Measurements from ENCODE around the gene SLC6A5. TPM values are rescaled to one million over a fixed set of nuclear protein-coding genes. Genes with fewer than 3 reads are reported as not detected.

Gene SLC6A5
- total and polyA plus RNA-seq, 9 of the 15 experiments (the other 6 are each of a cell fraction or from before 2014, with no cell fraction given), result 0.08 TPM; not detected in 8

GRCh38 chr11:20621679-20622078 lies 22.3 kb downstream of the SLC6A5 start:
- no peak overlapping the region for H2AFZ ChIP-seq (ENCODE audit: low read depth, low read length)
- POLR2A ChIA-PET, result no interaction called here
- TF ChIP-seq ZBTB8A (IDR thresholded peaks at IDR 0.05; ENCODE audit: partially characterized antibody) (no peak), ZNF518B (CRISPR knock-in tag; IDR thresholded peaks at IDR 0.05) (no peak), TSC22D4 (tag; IDR thresholded peaks at IDR 0.05) (no peak), CHD1 (IDR thresholded peaks at IDR 0.05; ENCODE audit: low read length) (no peak), RBM39 (optimal IDR thresholded peaks at IDR 0.05; ENCODE audit: low read depth, low read length) (no peak), FOXP1 (CRISPR knock-in tag; IDR thresholded peaks at IDR 0.05) (no peak), RBM14 (IDR thresholded peaks at IDR 0.05; ENCODE audit: borderline replicate concordance, insufficient read depth, low read depth, low read length) (no peak), ZNF24 (IDR thresholded peaks at IDR 0.05) (no peak), NONO (IDR thresholded peaks at IDR 0.05; ENCODE audit: low read depth in 2 of 2, low read length in 1 of 2) (no peak), KDM4B (IDR thresholded peaks at IDR 0.05; ENCODE audit: borderline replicate concordance in 2 of 2, low read depth in 1 of 2) (no peak)
- ATAC-seq (no peak), DNase-seq (ENCODE audit: extremely low read depth in 1 of 4, low spot score in 3 of 4) (no peak), FAIRE-seq (no peak)
- no peaks in the 10 kb centered on the region for H3K4me1 ChIP-seq (replicated peaks in 1 of 2; ENCODE audit: control insufficient read depth in 2 of 2, insufficient read depth in 2 of 2, low read length in 2 of 2)
- in situ Hi-C loops (cut with MboI) (loop anchor here (25.0 kb wide), 1 partner anchor 684 kb away; no protein-coding TSS in a partner anchor), intact Hi-C loops (cut with micrococcal nuclease) (no loop called here)
- no TSS peak for BruUV-seq (replicated peaks)
- CTCF ChIA-PET (ENCODE audit: low intra/inter-chr PET ratio), result no interaction called here
- no peaks in the 10 kb centered on the region for H3K79me2 ChIP-seq (ENCODE audit: control insufficient read depth, insufficient read depth, low read length)
- H3K27ac ChIP-seq (ENCODE audit: extremely low read depth, low read depth, low read length), result no peak overlapping the region
- H3K27me3 ChIP-seq (ENCODE audit: control insufficient read depth in 2 of 2, insufficient read depth in 2 of 2, low read length in 2 of 2), result peaks cover 2 to 43% of the 10 kb centered on the region in 2 experiments; a peak in 2 of 5 replicates
- no peaks in the 10 kb centered on the region for H4K20me1 ChIP-seq (replicated peaks; ENCODE audit: control insufficient read depth, insufficient read depth, low read length)
- no peak overlapping the region for H3K4me3 ChIP-seq
- H3K9me3 ChIP-seq (replicated peaks; ENCODE audit: control insufficient read depth, insufficient read depth, low read depth, low read length), result no peaks in the 10 kb centered on the region
- H3K9me1 ChIP-seq (ENCODE audit: control insufficient read depth, insufficient read depth, low read length), result no peaks in the 10 kb centered on the region
- no peak overlapping the region for H3K9ac ChIP-seq (ENCODE audit: insufficient read depth in 1 of 2, low read depth in 2 of 2, low read length in 2 of 2)
- H3K4me2 ChIP-seq (ENCODE audit: insufficient read depth, low read length), result no peak overlapping the region
- WGBS (ENCODE audit: insufficient coverage, low coverage, missing lambda C conversion rate), result 2% methylated on average over 6 of the region's 6 CpGs
- no peaks in the 10 kb centered on the region for H3K36me3 ChIP-seq (ENCODE audit: control insufficient read depth, insufficient read depth, low read length)

All from K562 (cell line).